ENCODE results near the gene CBY2.

Gene CBY2

GRCh38 chr13:45670189-45670885, 31.8 kb upstream of the CBY2 start:
- DNase-seq (ENCODE audit: low read depth) = no peak
- no peak for TF ChIP-seq CTCF (IDR thresholded peaks at IDR 0.05; ENCODE audit: low read length, missing control alignments)
- H3K4me3 ChIP-seq (replicated peaks; ENCODE audit: low read depth, low read length) = no peak overlapping the region

GRCh38 chr13:45674908-45675307, 27.2 kb upstream of the CBY2 start:
- H3K4me3 ChIP-seq (replicated peaks; ENCODE audit: low read depth, low read length) = no peak overlapping the region
- TF ChIP-seq CTCF (IDR thresholded peaks at IDR 0.05; ENCODE audit: low read length, missing control alignments) = no peak
- DNase-seq (ENCODE audit: low read depth) = peak; percentile 68

GRCh38 chr13:45678282-45678681, 23.8 kb upstream of the CBY2 start:
- H3K4me3 ChIP-seq (replicated peaks; ENCODE audit: low read depth, low read length) = no peak overlapping the region
- no peak for TF ChIP-seq CTCF (IDR thresholded peaks at IDR 0.05; ENCODE audit: low read length, missing control alignments)
- DNase-seq (ENCODE audit: low read depth) = no peak

- no peak for TF ChIP-seq CTCF (IDR thresholded peaks at IDR 0.05; ENCODE audit: low read length, missing control alignments)
- DNase-seq (ENCODE audit: low read depth) = no peak
- H3K4me3 ChIP-seq (replicated peaks; ENCODE audit: low read depth, low read length) = no peak overlapping the region
Observed at GRCh38 chr13:45681113-45681512, 21.0 kb upstream of the CBY2 start.

GRCh38 chr13:45682494-45683008, 19.6 kb upstream of the CBY2 start:
- TF ChIP-seq CTCF (IDR thresholded peaks at IDR 0.05; ENCODE audit: low read length, missing control alignments) = no peak
- DNase-seq (ENCODE audit: low read depth) = no peak
- H3K4me3 ChIP-seq (replicated peaks; ENCODE audit: low read depth, low read length) = no peak overlapping the region

- no peak for DNase-seq (ENCODE audit: low read depth)
- peak; percentile 4 for TF ChIP-seq CTCF (IDR thresholded peaks at IDR 0.05; ENCODE audit: low read length, missing control alignments)
- no peak overlapping the region for H3K4me3 ChIP-seq (replicated peaks; ENCODE audit: low read depth, low read length)
Observed at GRCh38 chr13:45683701-45684100, 18.4 kb upstream of the CBY2 start.

GRCh38 chr13:45688577-45688976, 13.5 kb upstream of the CBY2 start:
- no peak for TF ChIP-seq CTCF (IDR thresholded peaks at IDR 0.05; ENCODE audit: low read length, missing control alignments)
- no peak overlapping the region for H3K4me3 ChIP-seq (replicated peaks; ENCODE audit: low read depth, low read length)

More at GRCh38 chr13:45688577-45688976, 13.5 kb upstream of the CBY2 start:
- DNase-seq (ENCODE audit: low read depth) = no peak
